ENCODE results near the gene CIAO3.
"Not testable (repeated sequence)": the region's sequence is repeated elsewhere in the genome, so short reads cannot be mapped to it uniquely, and the experiment has no call there.

CIAO3 gene

DNA sequence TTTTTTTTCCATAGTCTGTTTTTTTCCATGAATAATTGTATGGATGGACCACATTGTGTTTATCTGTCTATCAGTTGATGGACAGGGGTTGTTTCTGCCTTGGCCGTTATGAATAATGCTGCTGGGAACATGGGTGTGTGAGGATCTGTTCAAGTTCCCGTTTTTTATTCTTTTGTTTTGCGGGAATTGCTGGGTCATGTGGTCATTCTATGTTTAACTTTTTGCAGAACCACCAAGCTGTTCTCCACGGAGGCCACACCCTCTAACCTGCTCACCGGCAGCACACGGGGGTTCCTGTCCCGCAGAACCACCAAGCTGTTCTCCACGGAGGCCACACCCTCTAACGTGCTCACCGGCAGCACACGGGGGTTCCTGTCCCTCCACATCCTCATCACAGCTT lies 13.9 kb upstream of the CIAO3 start:
- POLR2A ChIA-PET, result no interaction called here
- DNase-seq (ENCODE audit: extremely low spot score), result no peak
- no peak for TF ChIP-seq ELF4 (IDR thresholded peaks at IDR 0.05)
- CTCF ChIA-PET, result interaction anchor here (0.6 to 0.7 kb wide), 2 partner anchors 31 to 131 kb away, joined by 3 to 6 read pairs; no protein-coding TSS in a partner anchor

DNA sequence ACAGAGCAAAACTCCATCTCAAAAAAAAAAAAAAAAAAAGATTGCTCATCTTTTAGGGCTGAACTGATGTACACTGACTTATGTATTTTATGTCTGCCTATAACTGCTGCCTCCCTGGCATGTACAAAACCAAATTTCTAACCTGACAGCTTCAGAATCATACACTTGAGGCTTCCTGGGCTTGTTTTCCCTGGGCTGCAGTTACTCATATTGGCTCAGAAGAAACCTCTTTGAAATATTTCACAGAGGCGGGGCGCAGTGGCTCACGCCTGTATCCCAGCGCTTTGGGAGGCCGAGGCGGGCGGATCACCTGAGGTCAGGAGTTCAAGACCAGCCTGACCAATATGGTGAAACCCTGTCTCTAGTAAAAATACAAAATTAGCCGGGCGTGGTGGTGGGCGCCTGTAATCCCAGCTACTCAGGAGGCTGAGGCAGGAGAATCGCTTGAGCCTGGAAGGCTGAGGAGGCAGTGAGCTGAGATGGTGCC lies 13.4 kb upstream of the CIAO3 start:
- CTCF ChIA-PET, result interaction anchor here (0.6 to 1.1 kb wide), 2 partner anchors 39 to 130 kb away, joined by 5 to 6 read pairs; partner anchors contain the start of gene METRN
- DNase-seq (ENCODE audit: extremely low spot score); POLR2A ChIA-PET: not testable (repeated sequence)

DNA sequence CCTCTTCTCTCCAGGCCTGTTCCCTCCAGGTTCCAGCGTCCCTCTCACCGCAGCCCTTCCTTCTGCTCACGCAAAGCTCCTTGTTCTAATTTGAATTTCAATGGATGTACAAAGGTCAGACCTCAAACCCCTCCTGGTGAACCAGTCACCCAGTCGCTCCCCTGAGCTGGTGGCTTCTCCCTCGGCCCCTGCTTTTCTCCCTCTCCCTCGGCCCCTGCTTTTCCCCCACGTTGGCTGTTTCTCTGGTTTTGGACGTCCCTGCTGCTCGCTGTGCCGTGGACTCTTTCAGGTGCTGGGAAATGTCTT lies 11.2 kb upstream of the CIAO3 start:
- CTCF ChIA-PET, result no interaction called here
- POLR2A ChIA-PET, result interaction anchor here (1.1 to 1.3 kb wide), 2 partner anchors 31 to 36 kb away, joined by 3 read pairs; partner anchors contain the start of genes ANTKMT, CHTF18 and RPUSD1
- no peak for DNase-seq (ENCODE audit: extremely low spot score)
- no peak for TF ChIP-seq BHLHE40 (IDR thresholded peaks at IDR 0.05; ENCODE audit: borderline replicate concordance)
- no peak for TF ChIP-seq NFRKB (IDR thresholded peaks at IDR 0.05)
- no peak for TF ChIP-seq CTBP1 (IDR thresholded peaks at IDR 0.05; ENCODE audit: borderline replicate concordance)
- TF ChIP-seq FOXK2 (IDR thresholded peaks at IDR 0.05), result no peak
- TF ChIP-seq TARDBP (IDR thresholded peaks at IDR 0.05), result no peak
- TF ChIP-seq SUZ12 (IDR thresholded peaks at IDR 0.05), result no peak
- TF ChIP-seq HDGF (IDR thresholded peaks at IDR 0.05; ENCODE audit: borderline replicate concordance), result no peak
- no peak for TF ChIP-seq ELF4 (IDR thresholded peaks at IDR 0.05)
- TF ChIP-seq SP1 (IDR thresholded peaks at IDR 0.05), result no peak
- TF ChIP-seq LEF1 (IDR thresholded peaks at IDR 0.05; ENCODE audit: borderline replicate concordance), result no peak
- no peak for TF ChIP-seq L3MBTL2 (conservative IDR thresholded peaks at IDR 0.05)
- no peak for TF ChIP-seq ZNF384 (IDR thresholded peaks at IDR 0.05)
- no peak for TF ChIP-seq ARNT (IDR thresholded peaks at IDR 0.05)
- TF ChIP-seq FOXM1 (IDR thresholded peaks at IDR 0.05; ENCODE audit: borderline replicate concordance), result no peak
- TF ChIP-seq, protein P1, sequence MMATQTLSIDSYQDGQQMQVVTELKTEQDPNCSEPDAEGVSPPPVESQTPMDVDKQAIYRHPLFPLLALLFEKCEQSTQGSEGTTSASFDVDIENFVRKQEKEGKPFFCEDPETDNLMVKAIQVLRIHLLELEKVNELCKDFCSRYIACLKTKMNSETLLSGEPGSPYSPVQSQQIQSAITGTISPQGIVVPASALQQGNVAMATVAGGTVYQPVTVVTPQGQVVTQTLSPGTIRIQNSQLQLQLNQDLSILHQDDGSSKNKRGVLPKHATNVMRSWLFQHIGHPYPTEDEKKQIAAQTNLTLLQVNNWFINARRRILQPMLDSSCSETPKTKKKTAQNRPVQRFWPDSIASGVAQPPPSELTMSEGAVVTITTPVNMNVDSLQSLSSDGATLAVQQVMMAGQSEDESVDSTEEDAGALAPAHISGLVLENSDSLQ (IDR thresholded peaks at IDR 0.05), result no peak
- TF ChIP-seq FOXA1 (IDR thresholded peaks at IDR 0.05), result no peak

DNA sequence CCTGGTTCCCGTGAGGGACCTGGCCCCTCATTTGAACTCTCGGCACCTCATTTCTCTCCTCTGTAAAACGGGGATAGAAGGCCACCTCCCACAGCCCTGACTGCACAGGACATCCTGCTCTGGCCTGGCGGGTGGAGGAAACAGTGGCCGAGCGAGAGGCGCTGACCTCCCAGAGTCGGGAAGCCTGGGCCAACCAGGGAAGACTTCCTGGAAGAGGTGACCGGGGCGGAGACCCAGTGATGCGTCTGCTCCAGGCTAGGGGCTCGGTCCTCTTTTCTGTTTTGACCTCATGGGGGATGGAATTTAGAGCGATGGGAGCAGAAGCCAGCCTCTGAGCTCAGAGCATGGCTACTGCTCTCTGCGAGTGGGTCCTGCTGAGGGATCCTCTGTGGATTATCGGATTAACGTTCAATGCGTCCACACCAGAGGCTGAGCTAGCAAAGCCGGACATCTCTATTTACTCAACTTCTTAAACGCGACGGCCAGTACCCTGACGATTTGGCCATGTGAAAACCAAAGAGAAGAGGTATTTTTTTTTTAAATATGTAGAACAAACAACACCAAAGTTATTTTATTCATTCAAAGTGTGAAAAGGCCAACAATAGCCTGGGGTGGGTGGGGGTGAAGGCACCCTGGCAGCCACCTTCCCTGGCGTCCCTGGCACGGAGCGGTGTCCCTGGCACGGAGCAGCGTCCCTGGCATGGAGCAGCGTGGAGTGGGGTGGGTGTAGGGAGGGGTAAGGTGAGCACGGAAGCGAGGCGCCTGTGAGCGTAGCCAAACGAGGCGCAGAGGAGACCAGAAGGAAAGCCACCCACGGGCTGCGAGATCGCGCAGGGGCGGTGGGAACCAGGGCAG lies 10.6 kb upstream of the CIAO3 start:
- no peak for DNase-seq (ENCODE audit: extremely low spot score)
- TF ChIP-seq ELF4 (IDR thresholded peaks at IDR 0.05), result no peak
- TF ChIP-seq, protein P1 (IDR thresholded peaks at IDR 0.05), result no peak
- TF ChIP-seq BHLHE40 (IDR thresholded peaks at IDR 0.05; ENCODE audit: borderline replicate concordance), result no peak
- ChIA-PET POLR2A (interaction anchor here (1.1 to 1.5 kb wide), 3 partner anchors 10 to 36 kb away, joined by 3 to 4 read pairs (median 3); partner anchors contain the start of genes ANTKMT, CHTF18, CIAO3 and RPUSD1), CTCF (no interaction called here)

DNA sequence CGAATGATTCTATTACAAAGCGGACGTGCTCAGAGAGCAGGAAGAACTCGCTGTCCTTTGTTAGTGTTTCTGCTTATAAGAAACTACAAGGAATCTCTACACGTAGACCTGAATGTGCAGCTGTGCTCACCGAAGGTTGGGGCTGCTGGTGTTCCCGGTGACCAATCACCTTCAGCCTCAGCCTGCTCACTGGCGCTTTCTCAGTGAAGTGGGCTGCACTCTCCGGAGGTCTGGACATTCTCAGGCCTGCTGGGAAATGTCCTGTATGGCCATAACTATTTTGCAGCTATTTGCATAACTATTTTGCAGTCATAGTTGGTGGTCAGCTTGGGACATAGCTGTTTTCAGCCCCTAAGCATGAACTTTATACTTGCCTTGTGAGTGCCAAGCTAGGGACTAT lies 9.7 kb upstream of the CIAO3 start:
- no peak for DNase-seq (ENCODE audit: extremely low spot score)
- TF ChIP-seq ARNT (IDR thresholded peaks at IDR 0.05) (no peak), FOXK2 (IDR thresholded peaks at IDR 0.05) (no peak), ELF4 (IDR thresholded peaks at IDR 0.05) (no peak), TARDBP (IDR thresholded peaks at IDR 0.05) (no peak), FOXM1 (IDR thresholded peaks at IDR 0.05; ENCODE audit: borderline replicate concordance) (no peak), BHLHE40 (IDR thresholded peaks at IDR 0.05; ENCODE audit: borderline replicate concordance) (no peak), SP1 (IDR thresholded peaks at IDR 0.05) (no peak), FOXA1 (IDR thresholded peaks at IDR 0.05) (no peak), NFRKB (IDR thresholded peaks at IDR 0.05) (no peak), SUZ12 (IDR thresholded peaks at IDR 0.05) (no peak), HDGF (IDR thresholded peaks at IDR 0.05; ENCODE audit: borderline replicate concordance) (no peak), ZNF384 (IDR thresholded peaks at IDR 0.05) (no peak), CTBP1 (IDR thresholded peaks at IDR 0.05; ENCODE audit: borderline replicate concordance) (no peak), L3MBTL2 (conservative IDR thresholded peaks at IDR 0.05) (no peak), LEF1 (IDR thresholded peaks at IDR 0.05; ENCODE audit: borderline replicate concordance) (no peak)
- TF ChIP-seq, protein P1 (IDR thresholded peaks at IDR 0.05), result no peak
- ChIA-PET CTCF (no interaction called here), POLR2A (interaction anchor here (1.5 to 2.0 kb wide), 2 partner anchors 9 kb away, joined by 4 to 5 read pairs; partner anchors contain the start of genes CIAO3 and MSLN)

DNA sequence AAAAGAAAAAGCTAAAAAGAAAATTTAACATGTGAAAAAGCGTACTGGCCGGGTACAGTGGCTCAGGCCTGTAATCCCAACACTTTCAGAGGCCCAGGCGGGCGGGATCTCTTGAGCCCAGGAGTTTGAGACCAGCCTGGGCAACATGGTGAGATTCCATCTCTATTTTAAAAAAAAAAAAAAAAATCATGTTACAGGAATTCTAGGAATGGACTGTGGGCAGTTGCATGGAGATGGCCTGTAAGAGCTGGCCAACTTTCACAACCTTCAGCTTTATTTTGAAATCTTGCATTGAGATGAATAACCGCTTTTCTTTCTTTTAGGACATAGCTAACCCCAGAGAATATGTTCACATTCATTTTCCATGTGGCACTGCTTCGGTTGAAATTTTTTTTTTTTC lies 8.2 kb upstream of the CIAO3 start:
- ChIA-PET POLR2A (interaction anchor here (0.8 to 2.0 kb wide), 2 partner anchors 11 to 27 kb away, joined by 5 read pairs; partner anchors contain the start of gene MSLN), CTCF (interaction anchor here (0.6 kb wide), 1 partner anchor 29 kb away, joined by 3 read pairs; no protein-coding TSS in a partner anchor)
- TF ChIP-seq NFRKB (IDR thresholded peaks at IDR 0.05) (no peak), FOXK2 (IDR thresholded peaks at IDR 0.05) (no peak), TARDBP (IDR thresholded peaks at IDR 0.05) (no peak), LEF1 (IDR thresholded peaks at IDR 0.05; ENCODE audit: borderline replicate concordance) (no peak), HDGF (IDR thresholded peaks at IDR 0.05; ENCODE audit: borderline replicate concordance) (no peak), L3MBTL2 (conservative IDR thresholded peaks at IDR 0.05) (no peak), BHLHE40 (IDR thresholded peaks at IDR 0.05; ENCODE audit: borderline replicate concordance) (no peak), ARNT (IDR thresholded peaks at IDR 0.05) (no peak), ELF4 (IDR thresholded peaks at IDR 0.05) (no peak), FOXA1 (IDR thresholded peaks at IDR 0.05) (no peak), CTBP1 (IDR thresholded peaks at IDR 0.05; ENCODE audit: borderline replicate concordance) (no peak), SP1 (IDR thresholded peaks at IDR 0.05) (no peak), SUZ12 (IDR thresholded peaks at IDR 0.05) (no peak), ZNF384 (IDR thresholded peaks at IDR 0.05) (no peak), FOXM1 (IDR thresholded peaks at IDR 0.05; ENCODE audit: borderline replicate concordance) (no peak)
- TF ChIP-seq, protein P1 (IDR thresholded peaks at IDR 0.05), result no peak
- no peak for DNase-seq (ENCODE audit: extremely low spot score)
